ENCODE results near the gene DAZAP2. TPM values are rescaled to one million over a fixed set of nuclear protein-coding genes. Genes with fewer than 3 reads are reported as not detected.
"Not testable (repeated sequence)": the region's sequence is repeated elsewhere in the genome, so short reads cannot be mapped to it uniquely, and the experiment has no call there.

Gene DAZAP2
- polyA plus RNA-seq, 1 experiment: 433 TPM

DNA sequence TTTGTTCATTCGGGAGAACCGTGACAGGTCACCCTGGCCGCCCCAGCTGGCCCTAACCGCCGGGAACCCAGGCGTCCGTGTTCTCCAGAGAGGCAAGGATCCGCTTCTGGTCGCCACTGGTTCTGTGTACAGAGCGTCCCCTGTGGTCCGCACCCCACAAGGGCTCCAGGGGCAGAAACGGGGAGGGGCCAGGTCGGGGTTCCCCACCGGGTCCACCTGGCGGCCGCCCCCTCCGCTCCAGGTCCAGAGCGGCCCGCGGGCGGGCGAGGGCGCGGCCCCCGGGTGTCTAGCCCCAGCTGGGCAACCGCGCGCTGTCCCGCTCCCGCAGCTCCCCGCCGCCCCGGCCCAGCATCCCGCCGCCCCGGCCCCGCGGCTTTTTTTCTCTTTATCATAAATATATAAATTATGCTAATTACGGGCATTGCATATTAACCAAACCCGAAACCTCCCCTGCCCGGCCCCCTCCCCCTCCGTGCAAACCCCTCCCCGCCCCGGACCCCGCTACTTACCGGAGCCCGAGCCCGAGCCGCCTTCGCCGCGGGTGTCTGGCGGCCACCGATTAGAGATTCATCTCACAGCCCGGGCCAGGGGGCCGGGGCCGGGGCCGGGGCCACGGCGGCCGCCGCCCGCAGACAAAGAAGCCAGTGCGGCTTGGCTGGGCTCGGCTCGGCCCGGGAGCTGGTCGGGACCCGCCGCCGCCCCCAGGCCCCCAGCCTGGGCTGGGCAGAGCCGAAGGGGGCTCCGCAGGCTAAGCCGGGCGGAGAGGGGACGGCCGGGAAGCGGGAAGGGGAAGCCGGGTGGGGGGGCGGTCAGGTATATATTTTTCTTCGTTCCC lies 21.3 kb upstream of the DAZAP2 start:
- H3K27me3 ChIP-seq (ENCODE audit: control insufficient read depth, insufficient read depth, low read length): no peaks in the 10 kb centered on the region
- DNase-seq (ENCODE audit: low read depth): no peak
- POLR2A ChIA-PET: interaction anchor here (1.3 kb wide), 1 partner anchor 21 kb away, joined by 22 read pairs; the partner anchor contains the start of gene DAZAP2
- TF ChIP-seq, protein P1, sequence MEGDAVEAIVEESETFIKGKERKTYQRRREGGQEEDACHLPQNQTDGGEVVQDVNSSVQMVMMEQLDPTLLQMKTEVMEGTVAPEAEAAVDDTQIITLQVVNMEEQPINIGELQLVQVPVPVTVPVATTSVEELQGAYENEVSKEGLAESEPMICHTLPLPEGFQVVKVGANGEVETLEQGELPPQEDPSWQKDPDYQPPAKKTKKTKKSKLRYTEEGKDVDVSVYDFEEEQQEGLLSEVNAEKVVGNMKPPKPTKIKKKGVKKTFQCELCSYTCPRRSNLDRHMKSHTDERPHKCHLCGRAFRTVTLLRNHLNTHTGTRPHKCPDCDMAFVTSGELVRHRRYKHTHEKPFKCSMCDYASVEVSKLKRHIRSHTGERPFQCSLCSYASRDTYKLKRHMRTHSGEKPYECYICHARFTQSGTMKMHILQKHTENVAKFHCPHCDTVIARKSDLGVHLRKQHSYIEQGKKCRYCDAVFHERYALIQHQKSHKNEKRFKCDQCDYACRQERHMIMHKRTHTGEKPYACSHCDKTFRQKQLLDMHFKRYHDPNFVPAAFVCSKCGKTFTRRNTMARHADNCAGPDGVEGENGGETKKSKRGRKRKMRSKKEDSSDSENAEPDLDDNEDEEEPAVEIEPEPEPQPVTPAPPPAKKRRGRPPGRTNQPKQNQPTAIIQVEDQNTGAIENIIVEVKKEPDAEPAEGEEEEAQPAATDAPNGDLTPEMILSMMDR (IDR thresholded peaks at IDR 0.05; ENCODE audit: insufficient read depth, low read depth, low read length): peak; percentile 42
- H3K4me3 ChIP-seq (ENCODE audit: low read depth, low read length): peak overlapping the region; percentile 72
- peaks cover 2% of the 10 kb centered on the region; the same call in 1 of the 2 replicates for H3K36me3 ChIP-seq (ENCODE audit: control insufficient read depth, insufficient read depth, low read length)
- CTCF ChIA-PET: interaction anchor here (0.6 to 2.5 kb wide), 15 partner anchors 8 to 1272 kb away, joined by 3 to 28 read pairs (median 4); partner anchors contain the start of gene DAZAP2

DNA sequence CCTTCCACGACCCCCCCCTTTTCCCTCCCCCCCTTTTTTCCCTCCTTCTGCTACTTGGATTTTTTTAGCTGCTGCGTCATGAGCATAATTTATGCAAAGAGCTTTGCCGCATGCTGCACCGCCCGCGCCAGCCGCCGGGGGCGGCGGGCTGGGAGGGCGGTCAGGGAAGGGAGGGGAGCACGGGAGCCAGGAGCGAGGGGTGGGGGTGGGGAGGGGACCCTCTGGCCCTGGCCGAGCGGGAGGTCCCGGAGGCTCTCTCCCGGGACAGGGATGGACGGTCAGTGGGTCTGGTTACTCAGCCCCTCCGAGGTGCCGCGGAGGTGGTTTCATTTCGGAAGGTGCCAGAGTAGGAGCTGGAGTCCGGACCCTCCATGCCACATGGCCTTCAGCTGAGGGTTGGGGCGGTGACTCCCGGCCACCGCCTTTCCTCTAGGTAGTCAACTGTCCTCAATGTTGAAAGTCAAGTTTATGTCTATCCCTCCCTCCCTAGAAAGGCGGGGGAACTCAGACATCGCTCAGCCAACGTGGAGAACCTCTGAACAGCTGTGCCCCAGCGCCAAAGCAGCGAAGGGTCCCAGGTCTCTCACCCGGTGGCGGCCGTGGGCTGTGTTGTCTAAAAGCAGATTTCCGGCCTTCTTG lies 20.5 kb upstream of the DAZAP2 start, which contains the start of gene POU6F1:
POU6F1 (minus strand) TSS at position 95 of the 639 bp plus-strand sequence. CDS start 11,226 bp downstream, outside the sequence.
- POLR2A ChIA-PET: interaction anchor here (1.3 kb wide), 1 partner anchor 20 kb away, joined by 22 read pairs; the partner anchor contains the start of gene DAZAP2
- CTCF ChIA-PET: interaction anchor here (0.6 to 2.5 kb wide), 16 partner anchors 8 to 1272 kb away, joined by 3 to 28 read pairs (median 4); partner anchors contain the start of gene DAZAP2
- DNase-seq (ENCODE audit: low read depth): no peak
- TF ChIP-seq, protein P1 (IDR thresholded peaks at IDR 0.05; ENCODE audit: insufficient read depth, low read depth, low read length): peak; percentile 72
- peaks cover 2% of the 10 kb centered on the region; the same call in 1 of the 2 replicates for H3K36me3 ChIP-seq (ENCODE audit: control insufficient read depth, insufficient read depth, low read length)
- H3K4me3 ChIP-seq (ENCODE audit: low read depth, low read length): peak within 1 kb of the TSS; percentile 72
- no peaks in the 10 kb centered on the region for H3K27me3 ChIP-seq (ENCODE audit: control insufficient read depth, insufficient read depth, low read length)

DNA sequence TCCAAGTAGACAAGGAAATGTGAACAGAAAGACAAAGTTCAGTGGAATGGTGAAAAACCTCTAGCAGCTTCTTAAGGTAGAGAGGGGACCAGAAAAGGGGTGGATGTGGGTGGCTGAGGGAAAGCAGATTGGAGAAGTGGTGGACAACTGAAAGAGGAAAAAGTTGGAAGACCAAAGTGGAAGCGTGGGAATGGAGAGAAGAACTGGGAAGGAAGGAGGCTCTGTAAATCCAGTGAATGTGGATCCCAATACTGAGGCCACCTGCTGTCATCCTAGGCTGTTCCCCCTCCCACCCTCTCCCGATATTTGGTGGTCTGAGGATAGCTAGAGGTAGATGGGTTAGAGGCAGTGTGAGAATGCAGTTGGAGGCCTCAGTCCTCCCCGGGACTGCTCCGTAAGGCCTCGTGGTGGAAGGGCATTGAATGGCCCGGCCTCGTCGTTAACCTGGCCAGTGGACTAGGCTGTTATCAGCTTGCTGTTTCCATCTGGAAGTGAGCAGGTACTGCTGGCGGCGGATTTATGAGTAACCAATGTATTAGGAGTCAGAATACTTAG lies 19.9 kb upstream of the DAZAP2 start:
- TF ChIP-seq, protein P1 (IDR thresholded peaks at IDR 0.05; ENCODE audit: insufficient read depth, low read depth, low read length): no peak
- Histone ChIP-seq H3K4me3 (ENCODE audit: low read depth, low read length) (peak overlapping the region; percentile 72), H3K36me3 (ENCODE audit: control insufficient read depth, insufficient read depth, low read length) (peaks cover 2% of the 10 kb centered on the region; the same call in 1 of the 2 replicates), H3K27me3 (ENCODE audit: control insufficient read depth, insufficient read depth, low read length) (no peaks in the 10 kb centered on the region)
- CTCF ChIA-PET: interaction anchor here (0.6 to 2.5 kb wide), 12 partner anchors 8 to 380 kb away, joined by 3 to 28 read pairs (median 4); partner anchors contain the start of gene DAZAP2
- no peak for DNase-seq (ENCODE audit: low read depth)
- POLR2A ChIA-PET: interaction anchor here (1.3 kb wide), 1 partner anchor 20 kb away, joined by 22 read pairs; the partner anchor contains the start of gene DAZAP2

DNA sequence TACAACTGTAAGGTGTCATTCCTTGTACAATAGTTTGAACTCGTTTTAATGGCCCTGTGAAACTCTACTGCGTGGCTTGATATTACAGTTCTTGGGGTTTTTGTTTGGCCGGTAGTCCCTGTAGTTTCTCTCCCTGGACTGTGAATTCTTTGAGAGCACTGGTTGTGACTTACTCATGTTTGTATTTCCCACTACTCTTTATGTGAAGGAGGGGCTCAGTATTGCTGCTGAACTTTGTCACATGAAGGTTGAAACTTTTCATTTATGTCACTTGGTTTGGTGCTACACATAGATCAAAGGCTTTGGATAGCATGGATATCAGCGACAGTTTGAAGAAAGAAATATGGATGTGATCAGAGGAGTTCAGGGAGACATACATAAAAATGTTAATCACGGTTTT lies 19.3 kb upstream of the DAZAP2 start:
- CTCF ChIA-PET: interaction anchor here (1.6 to 2.5 kb wide), 2 partner anchors 12 to 20 kb away, joined by 6 to 28 read pairs; partner anchors contain the start of gene DAZAP2

DNA sequence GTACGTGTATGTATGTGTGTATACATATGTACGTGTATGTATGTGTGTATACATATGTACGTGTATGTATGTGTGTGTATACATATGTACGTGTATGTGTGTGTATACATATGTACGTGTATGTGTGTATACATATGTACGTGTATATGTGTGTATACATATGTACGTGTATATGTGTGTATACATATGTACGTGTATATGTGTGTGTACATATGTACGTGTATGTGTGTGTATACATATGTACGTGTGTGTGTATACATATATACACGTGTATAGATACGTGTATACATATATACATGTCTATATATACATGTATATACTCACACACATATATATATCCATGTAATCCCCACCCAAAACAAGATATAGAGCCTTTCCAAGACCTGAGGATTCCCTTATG lies 18.8 kb upstream of the DAZAP2 start:
- CTCF ChIA-PET; POLR2A ChIA-PET; DNase-seq (ENCODE audit: low read depth); H3K27me3 ChIP-seq (ENCODE audit: control insufficient read depth, insufficient read depth, low read length); H3K36me3 ChIP-seq (ENCODE audit: control insufficient read depth, insufficient read depth, low read length); H3K4me3 ChIP-seq (ENCODE audit: low read depth, low read length): not testable (repeated sequence)

More for the DNA sequence above, 19.3 kb upstream of the DAZAP2 start:
- POLR2A ChIA-PET: no interaction called here
- TF ChIP-seq, protein P1 (IDR thresholded peaks at IDR 0.05; ENCODE audit: insufficient read depth, low read depth, low read length): no peak
- no peak overlapping the region for H3K4me3 ChIP-seq (ENCODE audit: low read depth, low read length)
- H3K36me3 ChIP-seq (ENCODE audit: control insufficient read depth, insufficient read depth, low read length): peaks cover under 1% of the 10 kb centered on the region; the same call in 1 of the 2 replicates
- no peak for DNase-seq (ENCODE audit: low read depth)
- no peaks in the 10 kb centered on the region for H3K27me3 ChIP-seq (ENCODE audit: control insufficient read depth, insufficient read depth, low read length)

Measured in BJ (cell line).